PC-9 (cell line): Measurements from ENCODE around the gene TRDN.

Source experiments
- CTCF ChIP-seq: fragments of 200-600 bp; sonication (generic); conservative IDR thresholded peaks from 2 replicates; pipeline ENCODE4 v1.6.1; 2017; ENCODE audit warnings: mixed run types, antibody characterized with exemption, mild to moderate bottlenecking, moderate library complexity
- EZH2 ChIP-seq: fragments of 200-600 bp; sonication (generic); IDR thresholded peaks from 2 replicates; pipeline ENCODE4 v1.8.0; 2017; ENCODE audit warnings: antibody characterized with exemption, low read depth

- no peak for TF ChIP-seq CTCF
- TF ChIP-seq EZH2, result no peak
Observed at GRCh38 chr6:123616942-123617341, 19.8 kb downstream of the TRDN start.
